ENCODE measurements around the gene IFNK. TPM values are rescaled to one million over a fixed set of nuclear protein-coding genes. Genes with fewer than 3 reads are reported as not detected.

Gene IFNK
- total RNA-seq, 8 experiments from 2014 or later = 0.42 to 3.0 (median 0.90) TPM; not detected in 1

- H3K4me3 ChIP-seq = no peak overlapping the region
- H3K27ac ChIP-seq = no peak overlapping the region
- in situ Hi-C loops (cut with MboI; ENCODE audit: low pct_unique_long_range_greater_than_20kb in 2 of 9, low sequenced_read_pairs in 9 of 9, unreplicated experiment in 9 of 9) = loop anchor here in 7 of 9 experiments (10.0 to 25.0 kb wide), 5 partner anchors 133 to 508 kb away; no protein-coding TSS in a partner anchor
- WGBS, 10 experiments = 55 to 100% (median 93%) methylated on average over 1 to 3 of the region's 3 CpGs
- no peak for ATAC-seq (replicated peaks in 6 of 8)
- no peaks in the 10 kb centered on the region for H3K4me1 ChIP-seq (replicated peaks in 1 of 2)
These were observed 21.4 kb downstream of the IFNK start for GRCh38 chr9:27545471-27545870.

- Histone ChIP-seq H3K27ac (no peak overlapping the region), H3K4me1 (replicated peaks in 1 of 2) (no peaks in the 10 kb centered on the region), H3K4me3 (no peak overlapping the region)
- 21 to 67% (median 44%) methylated on average over 6 to 10 of the region's 10 CpGs for WGBS, 10 experiments
- in situ Hi-C loops (cut with MboI; ENCODE audit: low pct_unique_long_range_greater_than_20kb in 2 of 9, low sequenced_read_pairs in 9 of 9, unreplicated experiment in 9 of 9) = loop anchor here in 7 of 9 experiments (10.0 to 25.0 kb wide), 5 partner anchors 136 to 511 kb away; no protein-coding TSS in a partner anchor
- ATAC-seq (replicated peaks in 6 of 8) = peak; percentile 46 to 83 (median 61)
These were observed 24.1 kb downstream of the IFNK start for GRCh38 chr9:27548055-27548741.

- in situ Hi-C loops (cut with MboI; ENCODE audit: low pct_unique_long_range_greater_than_20kb in 2 of 9, low sequenced_read_pairs in 9 of 9, unreplicated experiment in 9 of 9) = loop anchor here in 7 of 9 experiments (10.0 to 25.0 kb wide), 5 partner anchors 137 to 512 kb away; no protein-coding TSS in a partner anchor
These were observed 25.2 kb downstream of the IFNK start for GRCh38 chr9:27549196-27549755.

GRCh38 chr9:27554712-27555111, 30.6 kb downstream of the IFNK start:
- ATAC-seq (replicated peaks in 6 of 8) = no peak
- H3K27ac ChIP-seq = no peak overlapping the region
- H3K4me3 ChIP-seq = no peak overlapping the region
- WGBS, 10 experiments = 56 to 100% (median 100%) methylated on average over 1 of the region's 1 CpG
- no peaks in the 10 kb centered on the region for H3K4me1 ChIP-seq (replicated peaks in 1 of 2)
- in situ Hi-C loops (cut with MboI; ENCODE audit: low pct_unique_long_range_greater_than_20kb in 2 of 9, low sequenced_read_pairs in 9 of 9, unreplicated experiment in 9 of 9) = no loop called here

More at GRCh38 chr9:27549196-27549755, 25.2 kb downstream of the IFNK start:
- WGBS, 10 experiments = 36 to 100% (median 69%) methylated on average over 1 to 4 of the region's 4 CpGs; no CpG with 5 or more reads in 2 of the 10 experiments
- Histone ChIP-seq H3K4me3 (no peak overlapping the region), H3K27ac (no peak overlapping the region), H3K4me1 (replicated peaks in 1 of 2) (no peaks in the 10 kb centered on the region)
- no peak for ATAC-seq (replicated peaks in 6 of 8)

- in situ Hi-C loops (cut with MboI; ENCODE audit: low pct_unique_long_range_greater_than_20kb in 2 of 9, low sequenced_read_pairs in 9 of 9, unreplicated experiment in 9 of 9) = no loop called here
- 40 to 100% (median 96%) methylated on average over 1 to 8 of the region's 8 CpGs for WGBS, 10 experiments
- ATAC-seq (replicated peaks in 6 of 8) = no peak
- H3K27ac ChIP-seq = no peak overlapping the region
- H3K4me3 ChIP-seq = no peak overlapping the region
- H3K4me1 ChIP-seq (replicated peaks in 1 of 2) = no peaks in the 10 kb centered on the region
These were observed 32.4 kb downstream of the IFNK start for GRCh38 chr9:27556470-27556869.

GRCh38 chr9:27558307-27558706, 34.2 kb downstream of the IFNK start:
- no peak for ATAC-seq (replicated peaks in 6 of 8)
- no peak overlapping the region for H3K4me3 ChIP-seq
- H3K27ac ChIP-seq = no peak overlapping the region
- no peaks in the 10 kb centered on the region for H3K4me1 ChIP-seq (replicated peaks in 1 of 2)
- in situ Hi-C loops (cut with MboI; ENCODE audit: low pct_unique_long_range_greater_than_20kb in 2 of 9, low sequenced_read_pairs in 9 of 9, unreplicated experiment in 9 of 9) = no loop called here

GRCh38 chr9:27560457-27560856, 36.4 kb downstream of the IFNK start:
- in situ Hi-C loops (cut with MboI; ENCODE audit: low pct_unique_long_range_greater_than_20kb in 2 of 9, low sequenced_read_pairs in 9 of 9, unreplicated experiment in 9 of 9) = no loop called here
- Histone ChIP-seq H3K4me1 (replicated peaks in 1 of 2) (no peaks in the 10 kb centered on the region), H3K4me3 (no peak overlapping the region), H3K27ac (no peak overlapping the region)
- ATAC-seq (replicated peaks in 6 of 8) = no peak

GRCh38 chr9:27561685-27562084, 37.6 kb downstream of the IFNK start:
- no peaks in the 10 kb centered on the region for H3K4me1 ChIP-seq (replicated peaks in 1 of 2)
- H3K4me3 ChIP-seq = no peak overlapping the region
- 70 to 100% (median 94%) methylated on average over 1 to 3 of the region's 3 CpGs for WGBS, 10 experiments
- in situ Hi-C loops (cut with MboI; ENCODE audit: low pct_unique_long_range_greater_than_20kb in 2 of 9, low sequenced_read_pairs in 9 of 9, unreplicated experiment in 9 of 9) = no loop called here
- no peak for ATAC-seq (replicated peaks in 6 of 8)
- H3K27ac ChIP-seq = no peak overlapping the region

- in situ Hi-C loops (cut with MboI; ENCODE audit: low pct_unique_long_range_greater_than_20kb in 2 of 9, low sequenced_read_pairs in 9 of 9, unreplicated experiment in 9 of 9) = no loop called here
- Histone ChIP-seq H3K4me1 (replicated peaks in 1 of 2) (no peaks in the 10 kb centered on the region), H3K4me3 (no peak overlapping the region), H3K27ac (no peak overlapping the region)
- 48 to 100% (median 85%) methylated on average over 1 to 4 of the region's 4 CpGs for WGBS, 10 experiments
- ATAC-seq (replicated peaks in 6 of 8) = no peak
These were observed 39.8 kb downstream of the IFNK start for GRCh38 chr9:27563738-27564430.

- Histone ChIP-seq H3K4me3 (no peak overlapping the region), H3K27ac (no peak overlapping the region), H3K4me1 (replicated peaks in 1 of 2) (no peaks in the 10 kb centered on the region)
- in situ Hi-C loops (cut with MboI; ENCODE audit: low pct_unique_long_range_greater_than_20kb in 2 of 9, low sequenced_read_pairs in 9 of 9, unreplicated experiment in 9 of 9) = no loop called here
- 86 to 100% (median 100%) methylated on average over 1 of the region's 1 CpG; no CpG with 5 or more reads in 1 of the 10 experiments for WGBS, 10 experiments
- ATAC-seq (replicated peaks in 6 of 8) = no peak
These were observed 40.6 kb downstream of the IFNK start for GRCh38 chr9:27564670-27565069.

GRCh38 chr9:27565696-27566095, 41.6 kb downstream of the IFNK start:
- ATAC-seq (replicated peaks in 6 of 8) = no peak
- H3K4me3 ChIP-seq = no peak overlapping the region
- no peaks in the 10 kb centered on the region for H3K4me1 ChIP-seq (replicated peaks in 1 of 2)
- in situ Hi-C loops (cut with MboI; ENCODE audit: low pct_unique_long_range_greater_than_20kb in 2 of 9, low sequenced_read_pairs in 9 of 9, unreplicated experiment in 9 of 9) = no loop called here
- no peak overlapping the region for H3K27ac ChIP-seq

- 29 to 100% (median 57%) methylated on average over 1 of the region's 1 CpG; no CpG with 5 or more reads in 3 of the 10 experiments for WGBS, 10 experiments
- H3K4me3 ChIP-seq = no peak overlapping the region
- peaks cover 0 to under 1% of the 10 kb centered on the region in 2 donors for H3K4me1 ChIP-seq (replicated peaks in 1 of 2)
- in situ Hi-C loops (cut with MboI; ENCODE audit: low pct_unique_long_range_greater_than_20kb in 2 of 9, low sequenced_read_pairs in 9 of 9, unreplicated experiment in 9 of 9) = no loop called here
- H3K27ac ChIP-seq = no peak overlapping the region
- no peak for ATAC-seq (replicated peaks in 6 of 8)
These were observed 42.0 kb downstream of the IFNK start for GRCh38 chr9:27566118-27566517.

- peaks cover 7 to 10% of the 10 kb centered on the region in 2 donors for H3K4me1 ChIP-seq (replicated peaks in 1 of 2)
- 31 to 86% (median 67%) methylated on average over 2 of the region's 2 CpGs; no CpG with 5 or more reads in 5 of the 10 experiments for WGBS, 10 experiments
- no peak for ATAC-seq (replicated peaks in 6 of 8)
- no peak overlapping the region for H3K4me3 ChIP-seq
- no peak overlapping the region for H3K27ac ChIP-seq
- in situ Hi-C loops (cut with MboI; ENCODE audit: low pct_unique_long_range_greater_than_20kb in 2 of 9, low sequenced_read_pairs in 9 of 9, unreplicated experiment in 9 of 9) = no loop called here
These were observed 45.3 kb downstream of the IFNK start for GRCh38 chr9:27569406-27569805.

All from motor neuron (in vitro differentiated cells).